Stomach (tissue), 9 donors: ENCODE measurements around the gene CFAP298. TPM values are rescaled to one million over a fixed set of nuclear protein-coding genes. Genes with fewer than 3 reads are reported as not detected.

Source experiments
- DNase-seq, 2 donors: peaks; one replicate each; pipeline versions ENCODE4 v3.0.0 to v3.0.0-alpha.2; 2013 to 2019
- H3K27ac ChIP-seq, 5 donors: fragments of 200-600 bp in 4 of 5; sonication (generic) in 4 of 5; one replicate each; pipeline ENCODE4 v1.5.1; 2013 to 2019; ENCODE audit warnings: mild to moderate bottlenecking in 1 of 5, moderate library complexity in 1 of 5
- H3K27me3 ChIP-seq, 3 donors: fragments of 200-600 bp; sonication (generic); one replicate each; pipeline ENCODE4 v1.5.1; 2017 to 2019; ENCODE audit warnings: mixed run types in 1 of 3
- H3K36me3 ChIP-seq, 4 donors: fragments of 200-600 bp; sonication (generic); 1 replicate in 3 of 4; 2 replicates in 1 of 4; pipeline ENCODE4 v1.5.1; 2016 to 2019
- H3K4me1 ChIP-seq, 4 donors: fragments of 200-600 bp; sonication (generic); one replicate each; pipeline ENCODE4 v1.5.1; 2016 to 2019
- H3K4me3 ChIP-seq, 4 donors: fragments of 200-600 bp; sonication (generic) in 3 of 4; one replicate each; pipeline ENCODE4 v1.5.1; 2016 to 2019; ENCODE audit warnings: mild to moderate bottlenecking in 1 of 4
- H3K9me3 ChIP-seq, 4 donors: fragments of 200-600 bp; sonication (generic); one replicate each; pipeline ENCODE4 v1.5.1; 2016 to 2019
- CTCF ChIP-seq, 7 experiments: fragments of 450-650 bp in 4 of 7; fragments of 200-600 bp in 3 of 7; sonication (generic) in 3 of 7; IDR thresholded peaks; one replicate each; pipeline ENCODE4 v1.5.1; 2016 to 2019; ENCODE audit warnings: antibody characterized with exemption in 7 of 7, control low read depth in 2 of 7, mild to moderate bottlenecking in 1 of 7
- EP300 ChIP-seq: sonication (generic); formaldehyde crosslinking; IDR thresholded peaks from one replicate; pipeline ENCODE4 v1.6.1; 2017; ENCODE audit warnings: antibody characterized with exemption
- POLR2A ChIP-seq, 4 donors: fragments of 450-650 bp; IDR thresholded peaks; one replicate each; pipeline ENCODE4 v1.6.1; 2016; ENCODE audit warnings: antibody characterized with exemption in 4 of 4, control low read depth in 2 of 4, mild to moderate bottlenecking in 1 of 4, moderate library complexity in 1 of 4
- POLR2AphosphoS5 ChIP-seq, 3 donors: sonication (generic); formaldehyde crosslinking; IDR thresholded peaks; one replicate each; pipeline ENCODE4 v1.6.1; 2016; ENCODE audit warnings: antibody characterized with exemption in 3 of 3
- WGBS, 5 donors: extraction: QIAGEN DNeasy Blood & Tissue Kit in 3 of 5; methylation state at CpG; one replicate each; pipeline versions ENCODE4 v1.1.5 to v1.1.7; 2013 to 2018; 5-methylcytosine and 5-hydroxymethylcytosine counted together
- intact Hi-C: fragments of 100-400 bp; cut with DNase I; formaldehyde crosslinking; loops from one replicate; pipeline ENCODE4 v1.15.1; 2023; ENCODE audit warnings: low total_unique reads
- polyA plus RNA-seq, 3 donors: library from polyadenylated mRNA; stranded (reverse); fragments of 200-250 nt; gene quantifications; one replicate each; pipeline ENCODE4 v1.2.3, GENCODE V29; 2013
- total RNA-seq, 5 donors: library from RNA; depleted of rRNA; stranded (reverse); fragments of >200 nt; gene quantifications; one replicate each; pipeline versions ENCODE4 v1.1.0 to v1.2.3, GENCODE V29; 2014 to 2016
- donor health status: healthy with polysubstance abuse.
- donor health status: Bipolar disorder and iron deficiency.
- donor health status: healthy.

Gene CFAP298
- total and polyA plus RNA-seq, 8 donors = 0.87 to 61.8 (median 29.5) TPM

- H3K27ac ChIP-seq = no peak overlapping the region
- H3K4me3 ChIP-seq = no peak overlapping the region
- H3K27me3 ChIP-seq = no peaks in the 10 kb centered on the region
- intact Hi-C loops = no loop called here
- no peaks in the 10 kb centered on the region for H3K4me1 ChIP-seq
- DNase-seq = no peak
- TF ChIP-seq POLR2AphosphoS5 (IDR thresholded peaks at IDR 0.05) (no peak), CTCF (IDR thresholded peaks at IDR 0.05) (no peak)
- 92 to 95% (median 94%) methylated on average over 13 of the region's 13 CpGs for WGBS, 5 donors
- H3K9me3 ChIP-seq = no peaks in the 10 kb centered on the region
- H3K36me3 ChIP-seq = peaks cover 0 to 5% (median 0%) of the 10 kb centered on the region in 4 donors
Measured at GRCh38 chr21:32580949-32581348, 31.2 kb downstream of the CFAP298 start.

GRCh38 chr21:32578107-32578691, 34.0 kb downstream of the CFAP298 start:
- no peak overlapping the region for H3K4me3 ChIP-seq
- H3K27me3 ChIP-seq = peaks cover 0 to 2% (median 0%) of the 10 kb centered on the region in 3 donors
- peak in 1 of 2 donors; percentile 25 for DNase-seq
- intact Hi-C loops = no loop called here
- H3K27ac ChIP-seq = no peak overlapping the region
- H3K4me1 ChIP-seq = no peaks in the 10 kb centered on the region
- 50 to 59% (median 52%) methylated on average over 3 to 15 of the region's 15 CpGs for WGBS, 5 donors
- H3K9me3 ChIP-seq = no peaks in the 10 kb centered on the region
- TF ChIP-seq CTCF (IDR thresholded peaks at IDR 0.05) (no peak), POLR2A (IDR thresholded peaks at IDR 0.05) (no peak), POLR2AphosphoS5 (IDR thresholded peaks at IDR 0.05) (no peak), EP300 (no peak)
- peaks cover 0 to 5% (median 0%) of the 10 kb centered on the region in 4 donors for H3K36me3 ChIP-seq

- 86 to 94% (median 89%) methylated on average over 6 to 11 of the region's 11 CpGs for WGBS, 5 donors
- intact Hi-C loops = no loop called here
Measured at GRCh38 chr21:32576011-32576410, 36.2 kb downstream of the CFAP298 start.

More at GRCh38 chr21:32576011-32576410, 36.2 kb downstream of the CFAP298 start:
- TF ChIP-seq EP300 = no peak
- no peak for TF ChIP-seq CTCF (IDR thresholded peaks at IDR 0.05)
- TF ChIP-seq POLR2AphosphoS5 (IDR thresholded peaks at IDR 0.05) = no peak
- TF ChIP-seq POLR2A (IDR thresholded peaks at IDR 0.05) = no peak
- Histone ChIP-seq H3K27ac (no peak overlapping the region), H3K4me1 (no peaks in the 10 kb centered on the region), H3K27me3 (peaks cover 0 to 9% (median 0%) of the 10 kb centered on the region in 3 donors), H3K9me3 (no peaks in the 10 kb centered on the region), H3K4me3 (no peak overlapping the region), H3K36me3 (peaks cover 0 to 5% (median 0%) of the 10 kb centered on the region in 4 donors)
- no peak for DNase-seq
